OCI-LY3 (cell line): ENCODE data around the gene PADI3.

ENCODE experiments used
- EZH2phosphoT487 ChIP-seq: fragments of 200-600 bp; shearing (Covaris generic); IDR thresholded peaks from 2 replicates; pipeline ENCODE4 v1.6.1; 2018; ENCODE audit warnings: antibody characterized with exemption, mixed run types, low read depth
- TF ChIP-seq, protein P1 (sequence below): fragments of 200-600, 300-600 bp; sonication (generic); IDR thresholded peaks from 2 replicates; pipeline ENCODE4 v1.5.1; 2014; ENCODE audit warnings: antibody characterized with exemption, low read length, low read depth

- TF ChIP-seq, protein P1, sequence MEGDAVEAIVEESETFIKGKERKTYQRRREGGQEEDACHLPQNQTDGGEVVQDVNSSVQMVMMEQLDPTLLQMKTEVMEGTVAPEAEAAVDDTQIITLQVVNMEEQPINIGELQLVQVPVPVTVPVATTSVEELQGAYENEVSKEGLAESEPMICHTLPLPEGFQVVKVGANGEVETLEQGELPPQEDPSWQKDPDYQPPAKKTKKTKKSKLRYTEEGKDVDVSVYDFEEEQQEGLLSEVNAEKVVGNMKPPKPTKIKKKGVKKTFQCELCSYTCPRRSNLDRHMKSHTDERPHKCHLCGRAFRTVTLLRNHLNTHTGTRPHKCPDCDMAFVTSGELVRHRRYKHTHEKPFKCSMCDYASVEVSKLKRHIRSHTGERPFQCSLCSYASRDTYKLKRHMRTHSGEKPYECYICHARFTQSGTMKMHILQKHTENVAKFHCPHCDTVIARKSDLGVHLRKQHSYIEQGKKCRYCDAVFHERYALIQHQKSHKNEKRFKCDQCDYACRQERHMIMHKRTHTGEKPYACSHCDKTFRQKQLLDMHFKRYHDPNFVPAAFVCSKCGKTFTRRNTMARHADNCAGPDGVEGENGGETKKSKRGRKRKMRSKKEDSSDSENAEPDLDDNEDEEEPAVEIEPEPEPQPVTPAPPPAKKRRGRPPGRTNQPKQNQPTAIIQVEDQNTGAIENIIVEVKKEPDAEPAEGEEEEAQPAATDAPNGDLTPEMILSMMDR: no peak
- TF ChIP-seq EZH2phosphoT487: no peak
Measured at GRCh38 chr1:17306407-17306806, 57.5 kb downstream of the PADI3 start.
